GM12874 (cell line): ENCODE data around the gene ACVR1B.

ENCODE experiments used
- TF ChIP-seq, protein P1 (sequence below): IDR thresholded peaks from 2 replicates; pipeline ENCODE4 v1.5.1; 2011; ENCODE audit warnings: low read depth, mild to moderate bottlenecking, control low read depth, low read length, moderate library complexity; ENCODE audit not compliant: insufficient read depth

The ACVR1B gene

DNA sequence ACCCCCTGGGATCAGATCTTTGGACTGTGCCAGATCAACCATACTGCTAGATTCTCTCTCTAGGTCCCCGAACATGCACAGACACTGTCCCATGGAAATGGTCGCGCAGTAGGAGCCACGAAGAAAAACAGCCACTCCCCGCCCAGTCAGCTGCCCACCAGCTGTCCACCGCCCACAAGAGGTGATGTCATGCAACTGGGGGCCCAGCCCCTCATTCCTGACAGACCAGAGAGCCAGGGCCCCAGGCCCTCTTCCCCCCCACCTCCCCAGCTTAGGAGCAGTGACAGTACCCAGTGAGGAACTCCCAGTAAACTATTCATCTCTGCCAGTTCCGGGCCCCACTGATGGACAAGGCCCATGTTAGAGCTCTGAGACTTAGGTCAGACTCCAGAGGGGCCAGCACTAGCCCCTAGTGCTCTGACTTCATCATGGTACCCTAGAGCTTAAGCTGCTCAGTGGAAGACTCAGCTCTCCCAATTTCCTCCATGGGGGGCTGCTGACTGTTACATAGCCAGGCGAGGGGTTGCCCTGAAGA is 51.6 kb downstream of the ACVR1B start:
- TF ChIP-seq, protein P1, sequence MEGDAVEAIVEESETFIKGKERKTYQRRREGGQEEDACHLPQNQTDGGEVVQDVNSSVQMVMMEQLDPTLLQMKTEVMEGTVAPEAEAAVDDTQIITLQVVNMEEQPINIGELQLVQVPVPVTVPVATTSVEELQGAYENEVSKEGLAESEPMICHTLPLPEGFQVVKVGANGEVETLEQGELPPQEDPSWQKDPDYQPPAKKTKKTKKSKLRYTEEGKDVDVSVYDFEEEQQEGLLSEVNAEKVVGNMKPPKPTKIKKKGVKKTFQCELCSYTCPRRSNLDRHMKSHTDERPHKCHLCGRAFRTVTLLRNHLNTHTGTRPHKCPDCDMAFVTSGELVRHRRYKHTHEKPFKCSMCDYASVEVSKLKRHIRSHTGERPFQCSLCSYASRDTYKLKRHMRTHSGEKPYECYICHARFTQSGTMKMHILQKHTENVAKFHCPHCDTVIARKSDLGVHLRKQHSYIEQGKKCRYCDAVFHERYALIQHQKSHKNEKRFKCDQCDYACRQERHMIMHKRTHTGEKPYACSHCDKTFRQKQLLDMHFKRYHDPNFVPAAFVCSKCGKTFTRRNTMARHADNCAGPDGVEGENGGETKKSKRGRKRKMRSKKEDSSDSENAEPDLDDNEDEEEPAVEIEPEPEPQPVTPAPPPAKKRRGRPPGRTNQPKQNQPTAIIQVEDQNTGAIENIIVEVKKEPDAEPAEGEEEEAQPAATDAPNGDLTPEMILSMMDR, result no peak

DNA sequence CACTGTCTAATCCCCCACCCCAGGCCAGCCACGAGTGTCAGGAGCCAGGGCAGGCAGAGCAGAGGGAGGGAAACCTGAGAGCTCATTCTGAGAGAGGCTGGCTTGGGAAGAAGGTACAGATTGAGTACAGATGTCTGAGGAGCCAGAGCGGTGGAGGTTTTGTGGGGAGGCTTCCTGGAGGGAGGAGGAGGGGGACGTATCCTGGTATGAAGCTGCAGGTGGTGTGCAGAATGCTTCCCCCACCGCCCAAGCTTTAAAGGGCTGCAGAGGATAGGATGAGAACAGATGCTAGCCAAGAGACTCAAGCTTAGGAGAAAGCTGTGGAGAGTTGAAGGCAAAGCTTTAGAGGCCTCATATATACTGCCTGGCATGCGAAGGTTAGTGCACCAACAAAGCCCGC is 52.1 kb downstream of the ACVR1B start:
- TF ChIP-seq, protein P1, result no peak

DNA sequence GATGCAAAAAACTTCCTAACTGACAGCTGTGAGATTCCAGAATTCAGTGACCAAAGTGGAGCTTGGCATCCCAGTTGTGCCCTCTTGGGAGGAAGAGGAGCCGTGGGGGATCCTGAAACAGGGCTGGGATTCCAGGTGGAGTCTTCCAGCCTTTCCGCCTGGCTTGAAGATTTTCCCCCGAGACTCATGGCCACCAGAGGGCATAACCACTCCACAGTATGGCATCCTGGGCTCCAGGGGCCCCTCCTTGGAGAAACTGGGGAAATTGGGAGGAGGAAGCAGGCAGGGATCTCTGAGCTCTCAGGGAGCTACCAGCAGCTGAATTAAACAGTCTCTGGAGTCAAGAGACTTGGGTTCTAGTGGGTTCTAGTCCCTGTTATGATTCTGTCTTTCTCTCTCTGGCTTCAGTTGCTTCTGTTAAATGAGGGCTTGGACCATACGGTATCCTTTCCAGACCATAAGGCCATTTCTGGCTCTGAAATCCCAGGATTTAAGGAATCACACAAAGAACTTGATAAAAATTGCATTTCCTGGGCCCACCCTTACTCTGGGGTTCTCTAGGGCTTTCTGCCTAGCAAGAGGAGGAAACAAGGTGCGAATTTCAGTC is 52.6 kb downstream of the ACVR1B start:
- TF ChIP-seq, protein P1, result peak; percentile 47

DNA sequence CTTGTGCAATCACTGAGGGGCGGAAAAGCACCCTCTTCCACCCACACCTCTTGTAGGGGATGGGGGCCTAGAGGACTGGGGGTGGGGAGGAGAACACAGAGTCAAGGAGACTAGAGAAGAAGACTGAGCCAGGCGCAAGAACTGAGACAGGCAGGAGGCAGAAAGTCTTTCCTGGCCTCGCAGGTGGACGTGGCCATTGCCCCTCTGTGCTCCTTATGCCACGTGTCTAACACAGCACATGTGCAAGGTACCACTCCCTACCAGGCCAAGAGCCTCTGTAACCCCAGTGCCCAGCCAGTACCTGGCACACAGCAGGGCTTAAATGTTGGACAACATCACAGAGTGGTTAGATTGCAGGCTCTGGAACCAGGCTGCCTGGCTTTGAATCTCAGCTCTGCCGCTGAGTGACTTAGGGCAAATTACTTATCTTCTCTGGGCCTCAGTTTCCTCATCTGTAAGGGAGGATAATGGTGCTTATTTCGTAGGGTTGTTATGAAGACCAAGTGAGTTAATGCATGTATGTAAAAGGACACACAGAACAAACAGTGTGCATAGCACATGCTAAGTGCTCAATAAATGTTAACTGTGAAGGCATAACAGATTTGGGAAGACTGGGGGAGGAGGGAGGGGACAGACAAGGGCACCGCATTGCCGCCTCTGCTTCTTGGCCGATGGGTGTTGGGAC is 53.9 kb downstream of the ACVR1B start:
- TF ChIP-seq, protein P1, result no peak

DNA sequence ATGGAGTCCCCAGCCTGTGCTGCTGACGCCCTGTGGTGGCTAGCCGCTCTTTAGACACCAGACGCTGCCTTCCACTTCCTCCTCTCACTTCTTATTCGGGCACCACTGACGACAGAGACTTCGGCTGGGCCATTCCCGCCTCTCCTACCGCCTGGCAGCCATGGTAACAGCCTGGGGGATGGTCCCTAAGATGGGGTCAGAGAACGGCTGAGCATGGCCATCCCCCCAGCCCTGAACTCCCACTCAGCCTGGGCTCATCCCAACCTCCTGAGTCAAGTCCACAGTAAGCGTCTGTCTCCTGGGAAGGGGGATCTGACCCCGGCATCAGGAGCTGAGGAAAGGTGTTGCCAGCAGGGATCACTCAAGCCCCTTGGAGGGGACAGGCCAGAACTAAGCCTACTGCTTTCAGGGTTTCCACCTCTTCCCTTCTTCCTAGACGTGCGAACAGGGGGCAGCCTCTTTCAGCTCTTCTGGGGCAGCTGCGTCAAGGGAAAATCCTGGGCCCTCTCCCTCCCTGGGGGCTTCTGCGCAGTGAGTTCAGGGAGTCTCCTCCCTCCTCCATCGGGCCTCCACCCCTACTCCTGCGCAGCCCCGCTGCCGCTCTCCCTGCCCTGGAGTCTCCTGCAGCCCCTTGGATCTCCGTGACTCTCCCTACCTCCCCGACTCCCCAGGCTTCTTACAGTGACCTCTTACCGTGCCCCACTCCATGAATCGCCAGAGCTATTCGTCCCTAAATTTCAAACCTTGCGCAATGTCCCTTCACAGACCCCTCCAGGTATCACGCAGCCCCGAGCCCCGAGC is 54.6 kb downstream of the ACVR1B start:
- TF ChIP-seq, protein P1, result no peak

DNA sequence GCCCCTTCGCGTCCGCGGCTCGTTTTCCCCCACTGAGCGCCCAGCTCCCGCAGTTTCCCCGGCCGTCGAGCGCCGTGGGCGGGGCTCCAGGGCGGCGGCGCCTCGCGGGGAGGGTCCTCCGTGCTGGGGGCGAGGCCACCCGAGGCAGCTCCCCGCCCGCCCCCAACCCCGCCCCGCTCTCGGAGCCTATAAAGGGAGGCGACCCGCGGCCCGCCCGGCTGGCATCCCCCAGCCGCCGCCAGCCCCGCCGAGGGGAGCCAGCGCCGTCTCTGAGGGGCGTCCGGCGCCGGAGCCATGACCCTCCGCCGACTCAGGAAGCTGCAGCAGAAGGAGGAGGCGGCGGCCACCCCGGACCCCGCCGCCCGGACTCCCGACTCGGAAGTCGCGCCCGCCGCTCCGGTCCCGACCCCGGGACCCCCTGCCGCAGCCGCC is 55.2 kb downstream of the ACVR1B start, which contains the start of gene TAMALIN:
Gene TAMALIN (plus strand): TSS at position 221 of the 432 bp plus-strand sequence. CDS start 74 bp downstream, at position 295.
- TF ChIP-seq, protein P1, result no peak
